CD4-positive, alpha-beta T cell (primary cell): ENCODE data around the gene ANKRD29. TPM values are rescaled to one million over a fixed set of nuclear protein-coding genes. Genes with fewer than 3 reads are reported as not detected.

Source experiments
- ATAC-seq: fragments of 200-7000 bp; cut with Tn5 transposase; one replicate; pipeline ENCODE4 v1.10.0; 2022; ENCODE audit warnings: mild to moderate bottlenecking; ENCODE audit not compliant: poor library complexity
- CTCF ChIA-PET: fragments of 350-600 bp; sonication (Branson Sonifier 250); formaldehyde crosslinking; loops from one replicate; lab custom pipeline; 2021; ENCODE audit warnings: antibody characterized with exemption, inconsistent platforms; lab: Charles Lee
- POLR2A ChIA-PET: fragments of 350-600 bp; sonication (Branson Sonifier 250); formaldehyde crosslinking; loops from one replicate; lab custom pipeline; 2021; ENCODE audit warnings: antibody characterized with exemption, inconsistent platforms; lab: Charles Lee
- DNase-seq, 14 experiments: peaks; one replicate each; pipeline ENCODE4 v3.0.0-alpha.2; 2013 to 2020; ENCODE audit warnings: mixed read lengths in 2 of 14
- H3K27ac ChIP-seq, 2 donors: one replicate each; pipeline versions ENCODE4 v1.5.1 to v1.7.0; 2013; ENCODE audit warnings: low read length in 2 of 2, low read depth in 1 of 2, mild to moderate bottlenecking in 1 of 2
- H3K27me3 ChIP-seq, 2 experiments: 1 replicate in 1 of 2; 2 replicates in 1 of 2; pipeline versions ENCODE4 v1.6.1 to v1.7.0; 2013; ENCODE audit warnings: low read length in 2 of 2, control low read depth in 1 of 2, mild to moderate bottlenecking in 1 of 2, moderate library complexity in 1 of 2; ENCODE audit not compliant: insufficient read depth in 2 of 2, control insufficient read depth in 1 of 2
- H3K36me3 ChIP-seq: one replicate; pipeline ENCODE4 v1.6.1; 2013; ENCODE audit warnings: low read length, control low read depth; ENCODE audit not compliant: insufficient read depth
- H3K4me1 ChIP-seq: one replicate; pipeline ENCODE4 v1.6.1; 2013; ENCODE audit warnings: low read length, control low read depth; ENCODE audit not compliant: insufficient read depth
- H3K4me3 ChIP-seq: one replicate; pipeline ENCODE4 v1.5.1; 2013; ENCODE audit warnings: mild to moderate bottlenecking, low read length, moderate library complexity
- H3K9me3 ChIP-seq, 2 experiments: 1 replicate in 1 of 2; 2 replicates in 1 of 2; pipeline versions ENCODE4 v1.6.1 to v1.7.0; 2013; ENCODE audit warnings: low read length in 2 of 2, mild to moderate bottlenecking in 2 of 2, control low read depth in 1 of 2, moderate library complexity in 1 of 2; ENCODE audit not compliant: control insufficient read depth in 1 of 2, insufficient read depth in 1 of 2
- H3K27ac Mint-ChIP-seq: one replicate; pipeline ENCODE4 v1.8.0; 2020; ENCODE audit warnings: mixed read lengths
- H3K27me3 Mint-ChIP-seq: one replicate; pipeline ENCODE4 v1.8.0; 2021; ENCODE audit warnings: mixed read lengths
- H3K36me3 Mint-ChIP-seq: one replicate; pipeline ENCODE4 v1.8.0; 2021; ENCODE audit warnings: low read depth, mixed read lengths
- H3K4me1 Mint-ChIP-seq: one replicate; pipeline ENCODE4 v1.8.0; 2021; ENCODE audit warnings: low read depth, mixed read lengths
- H3K4me3 Mint-ChIP-seq: one replicate; pipeline ENCODE4 v1.8.0; 2020; ENCODE audit warnings: mild to moderate bottlenecking, mixed read lengths
- H3K9me3 Mint-ChIP-seq: one replicate; pipeline ENCODE4 v1.8.0; 2020; ENCODE audit warnings: mixed read lengths
- CTCF ChIP-seq: fragments of 200-600 bp; IDR thresholded peaks from one replicate; pipeline ENCODE4 v1.8.0; 2022; ENCODE audit warnings: antibody characterized with exemption, mild to moderate bottlenecking
- intact Hi-C, 2 experiments: fragments of 100-400 bp; cut with DNase I in 1 of 2; cut with micrococcal nuclease in 1 of 2; formaldehyde crosslinking; loops; one replicate each; pipeline versions ENCODE4 v1.15.1 to v1.9.0; 2023 to 2025; cut with DNase I, micrococcal nuclease
- total RNA-seq, 174 experiments: library from RNA in 2 of 174; stranded (reverse) in 2 of 174; gene quantifications; one replicate each; pipeline ENCODE4 v1.2.3 and lab custom pipeline; 2021 to 2026

The ANKRD29 gene
- total RNA-seq, 2 experiments from 2014 or later, result 0.28 to 0.58 TPM

GRCh38 chr18:23694637-23695430 is 32.1 kb upstream of the ANKRD29 start:
- TF ChIP-seq CTCF, result no peak

DNA sequence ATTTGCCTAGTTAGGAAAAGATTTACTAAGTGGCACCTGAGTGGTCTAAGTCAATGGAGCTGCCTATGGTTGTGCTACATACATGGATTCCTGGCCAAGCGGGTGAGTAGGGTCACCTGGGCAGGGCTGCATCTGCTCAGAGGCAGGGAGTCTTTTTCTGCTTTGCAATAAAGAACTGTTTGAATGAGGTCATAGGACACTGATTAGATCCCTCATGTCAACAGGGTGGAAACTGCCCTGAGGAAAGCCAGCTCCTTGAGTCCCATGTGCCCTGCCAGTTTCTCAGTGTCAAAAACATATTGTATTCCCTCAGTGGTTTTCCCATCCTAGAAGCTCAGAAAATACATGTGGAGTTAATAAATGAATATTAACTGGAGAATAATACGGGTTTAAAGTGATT is 31.1 kb upstream of the ANKRD29 start:
- POLR2A ChIA-PET, result no interaction called here
- Histone ChIP-seq H3K4me1 (peaks cover 11% of the 10 kb centered on the region), H3K27ac (no peak overlapping the region), H3K36me3 (no peaks in the 10 kb centered on the region), H3K9me3 (peaks cover 0 to 6% of the 10 kb centered on the region in 2 experiments), H3K27me3 (peaks cover 17 to 19% of the 10 kb centered on the region in 2 experiments), H3K4me3 (no peak overlapping the region)
- DNase-seq (no peak), ATAC-seq (no peak)
- CTCF ChIA-PET, result no interaction called here
- Mint-ChIP-seq H3K27me3 (peaks cover 14% of the 10 kb centered on the region), H3K9me3 (no peaks in the 10 kb centered on the region), H3K4me3 (no peak overlapping the region), H3K4me1 (peaks cover 3% of the 10 kb centered on the region), H3K27ac (no peak overlapping the region), H3K36me3 (no peaks in the 10 kb centered on the region)
- intact Hi-C loops, result no loop called here
- TF ChIP-seq CTCF, result no peak

More at GRCh38 chr18:23694637-23695430, 32.1 kb upstream of the ANKRD29 start:
- Histone ChIP-seq H3K4me1 (peaks cover 5% of the 10 kb centered on the region), H3K27me3 (peaks cover 10 to 15% of the 10 kb centered on the region in 2 experiments), H3K9me3 (peaks cover 0 to 4% of the 10 kb centered on the region in 2 experiments), H3K4me3 (no peak overlapping the region), H3K27ac (no peak overlapping the region), H3K36me3 (no peaks in the 10 kb centered on the region)
- no peak for ATAC-seq
- Mint-ChIP-seq H3K36me3 (no peaks in the 10 kb centered on the region), H3K4me1 (no peaks in the 10 kb centered on the region), H3K27me3 (peaks cover 18% of the 10 kb centered on the region), H3K9me3 (no peaks in the 10 kb centered on the region), H3K27ac (no peak overlapping the region), H3K4me3 (no peak overlapping the region)
- intact Hi-C loops, result no loop called here
- DNase-seq, result no peak
- POLR2A ChIA-PET, result no interaction called here
- CTCF ChIA-PET, result interaction anchor here (0.5 kb wide), 1 partner anchor 184 kb away, joined by 4 read pairs; no protein-coding TSS in a partner anchor

- Mint-ChIP-seq H3K36me3 (no peaks in the 10 kb centered on the region), H3K9me3 (no peaks in the 10 kb centered on the region), H3K27me3 (peaks cover 35% of the 10 kb centered on the region), H3K27ac (no peak overlapping the region), H3K4me1 (peaks cover 6% of the 10 kb centered on the region), H3K4me3 (peak overlapping the region; percentile 62)
- Histone ChIP-seq H3K36me3 (no peaks in the 10 kb centered on the region), H3K4me3 (no peak overlapping the region), H3K9me3 (peaks cover 0 to 6% of the 10 kb centered on the region in 2 experiments), H3K4me1 (peaks cover 15% of the 10 kb centered on the region), H3K27ac (no peak overlapping the region), H3K27me3 (peaks cover 31 to 38% of the 10 kb centered on the region in 2 experiments)
- CTCF ChIA-PET, result no interaction called here
- intact Hi-C loops, result no loop called here
- no peak for TF ChIP-seq CTCF
- peak in 1 of 14 experiments; percentile 8 for DNase-seq
- ATAC-seq, result no peak
- POLR2A ChIA-PET, result interaction anchor here (0.6 kb wide), 1 partner anchor 138 kb away, joined by 4 read pairs; no protein-coding TSS in a partner anchor
These were observed 27.9 kb upstream of the ANKRD29 start for GRCh38 chr18:23690505-23691068.
